Spleen (tissue), 11 donors: ENCODE data around the gene EXOSC5. TPM values are rescaled to one million over a fixed set of nuclear protein-coding genes. Genes with fewer than 3 reads are reported as not detected.

Experiments used
- DNase-seq: peaks from one replicate; pipeline ENCODE4 v3.0.0-alpha.2; 2020
- H3K27ac ChIP-seq, 8 donors: fragments of 200-600 bp; sonication (generic) in 7 of 8; 1 replicate in 4 of 8; 2 replicates in 4 of 8; pipeline versions ENCODE4 v1.5.0 to v1.8.0; 2016 to 2021; ENCODE audit warnings: inconsistent platforms in 4 of 8, mild to moderate bottlenecking in 4 of 8, moderate library complexity in 1 of 8
- H3K27me3 ChIP-seq, 7 donors: fragments of 200-600 bp; sonication (generic) in 6 of 7; replicated peaks in 1 of 7; 1 replicate in 4 of 7; 2 replicates in 3 of 7; pipeline versions ENCODE4 v1.5.0 to v1.8.0; 2016 to 2021; ENCODE audit warnings: inconsistent platforms in 3 of 7, mild to moderate bottlenecking in 1 of 7
- H3K36me3 ChIP-seq, 6 donors: fragments of 200-600 bp; sonication (generic) in 5 of 6; 1 replicate in 4 of 6; 2 replicates in 2 of 6; pipeline versions ENCODE4 v1.5.0 to v1.8.0; 2016 to 2021; ENCODE audit warnings: inconsistent platforms in 2 of 6
- H3K4me1 ChIP-seq, 6 donors: fragments of 200-600 bp; sonication (generic) in 5 of 6; 1 replicate in 3 of 6; 2 replicates in 3 of 6; pipeline versions ENCODE4 v1.5.0 to v1.8.0; 2016 to 2021; ENCODE audit warnings: inconsistent platforms in 3 of 6
- H3K4me3 ChIP-seq, 8 donors: fragments of 200-600 bp; sonication (generic) in 7 of 8; 1 replicate in 4 of 8; 2 replicates in 4 of 8; pipeline versions ENCODE4 v1.5.0 to v1.8.0; 2016 to 2021; ENCODE audit warnings: inconsistent platforms in 4 of 8, mild to moderate bottlenecking in 4 of 8, moderate library complexity in 2 of 8
- H3K9me3 ChIP-seq, 8 donors: fragments of 200-600 bp; sonication (generic) in 7 of 8; 1 replicate in 4 of 8; 2 replicates in 4 of 8; pipeline versions ENCODE4 v1.5.0 to v1.8.0; 2016 to 2021; ENCODE audit warnings: inconsistent platforms in 4 of 8
- CTCF ChIP-seq, 11 experiments: fragments of 200-600 bp in 7 of 11; fragments of 450-650 bp in 4 of 11; sonication (generic) in 4 of 11; IDR thresholded peaks in 8 of 11; conservative IDR thresholded peaks in 3 of 11; 1 replicate in 7 of 11; 2 replicates in 4 of 11; pipeline versions ENCODE4 v1.4.0 to v1.8.0; 2016 to 2021; ENCODE audit warnings: antibody characterized with exemption in 11 of 11, inconsistent platforms in 4 of 11, mild to moderate bottlenecking in 1 of 11
- POLR2A ChIP-seq, 3 donors: fragments of 450-650 bp; IDR thresholded peaks; one replicate each; pipeline ENCODE4 v1.5.1; 2017; ENCODE audit warnings: antibody characterized with exemption in 3 of 3, mild to moderate bottlenecking in 1 of 3
- POLR2AphosphoS5 ChIP-seq, 3 donors: sonication (generic); formaldehyde crosslinking; IDR thresholded peaks; one replicate each; pipeline ENCODE4 v1.5.1; 2017; ENCODE audit warnings: antibody characterized with exemption in 3 of 3
- WGBS, 5 donors: extraction: QIAGEN DNeasy Blood & Tissue Kit in 3 of 5; methylation state at CpG; one replicate each; pipeline versions ENCODE4 v1.1.5 to v1.1.7; 2013 to 2018; 5-methylcytosine and 5-hydroxymethylcytosine counted together
- intact Hi-C: fragments of 100-400 bp; cut with DNase I; formaldehyde crosslinking; loops from one replicate; pipeline ENCODE4 v1.15.0; 2023; ENCODE audit warnings: low total_unique reads
- polyA plus RNA-seq, 3 donors: library from polyadenylated mRNA; stranded (reverse); fragments of 200-250 nt; gene quantifications; one replicate each; pipeline ENCODE4 v1.2.1, GENCODE V29; 2013
- total RNA-seq, 7 donors: library from RNA; depleted of rRNA in 3 of 7; stranded (reverse); fragments of >200 nt in 3 of 7; fragmentation: NEBNext Ultra II Directional in 4 of 7; extraction: Animal tissue kit (Norgen Biotek cat#: 25700) in 4 of 7; gene quantifications; one replicate each; pipeline versions ENCODE4 v1.1.0 to v1.2.1, GENCODE V29; 2016 to 2021
- donor health status: healthy with polysubstance abuse.
- donor health status: DM: no; HTN: no; CAD: no; lungs with moderate emphysema.
- donor health status: DM: no; HTN: no; CAD: no.
- donor health status: Bipolar disorder and iron deficiency.
- donor health status: healthy.
- donor health status: DM: no; HTN: no; CAD: no.
- donor health status: DM: yes; HTN: yes; CAD: no.

EXOSC5 gene
- total and polyA plus RNA-seq, 10 donors: 10.1 to 53.8 (median 16.8) TPM

GRCh38 chr19:41359741-41360140 is 37.4 kb downstream of the EXOSC5 start:
- DNase-seq: no peak
- WGBS, 5 donors: 75 to 93% (median 88%) methylated on average over 1 of the region's 1 CpG
- peaks cover 28 to 75% (median 54%) of the 10 kb centered on the region in 6 donors for H3K4me1 ChIP-seq
- H3K4me3 ChIP-seq: no peak overlapping the region
- intact Hi-C loops: loop anchor here (5.0 kb wide), 1 partner anchor 37 kb away; no protein-coding TSS in a partner anchor
- H3K9me3 ChIP-seq: no peaks in the 10 kb centered on the region
- H3K27ac ChIP-seq: no peak overlapping the region
- peaks cover 0 to 9% (median 0%) of the 10 kb centered on the region in 6 donors for H3K36me3 ChIP-seq
- no peaks in the 10 kb centered on the region for H3K27me3 ChIP-seq
- TF ChIP-seq CTCF (IDR thresholded peaks at IDR 0.05 in 8 of 11, conservative IDR thresholded peaks at IDR 0.05 in 3 of 11) (no peak), POLR2A (IDR thresholded peaks at IDR 0.05) (no peak), POLR2AphosphoS5 (IDR thresholded peaks at IDR 0.05) (no peak)

GRCh38 chr19:41357746-41358145 is 39.4 kb downstream of the EXOSC5 start:
- DNase-seq: no peak
- peaks cover 27 to 68% (median 52%) of the 10 kb centered on the region in 6 donors for H3K4me1 ChIP-seq
- peaks cover 0 to 9% (median 0%) of the 10 kb centered on the region in 6 donors for H3K36me3 ChIP-seq
- no peak overlapping the region for H3K4me3 ChIP-seq
- TF ChIP-seq CTCF (IDR thresholded peaks at IDR 0.05 in 8 of 11, conservative IDR thresholded peaks at IDR 0.05 in 3 of 11) (no peak), POLR2AphosphoS5 (IDR thresholded peaks at IDR 0.05) (peak in 1 of 3 donors; percentile 31)
- no peaks in the 10 kb centered on the region for H3K27me3 ChIP-seq
- WGBS, 5 donors: 88 to 95% (median 92%) methylated on average over 12 to 13 of the region's 13 CpGs
- H3K27ac ChIP-seq: peak overlapping the region in 6 of 8 donors; percentile 29 to 98 (median 58)
- intact Hi-C loops: loop anchor here (5.0 kb wide), 1 partner anchor 35 kb away; no protein-coding TSS in a partner anchor
- no peaks in the 10 kb centered on the region for H3K9me3 ChIP-seq

- TF ChIP-seq POLR2AphosphoS5 (IDR thresholded peaks at IDR 0.05) (no peak), CTCF (IDR thresholded peaks at IDR 0.05 in 8 of 11, conservative IDR thresholded peaks at IDR 0.05 in 3 of 11) (no peak), POLR2A (IDR thresholded peaks at IDR 0.05) (no peak)
- H3K4me1 ChIP-seq: peaks cover 23 to 68% (median 47%) of the 10 kb centered on the region in 6 donors
- H3K27ac ChIP-seq: peak overlapping the region in 7 of 8 donors; percentile 29 to 98 (median 63)
- no peak overlapping the region for H3K4me3 ChIP-seq
- H3K36me3 ChIP-seq: peaks cover 0 to 9% (median 0%) of the 10 kb centered on the region in 6 donors
- 54 to 67% (median 59%) methylated on average over 11 of the region's 11 CpGs for WGBS, 5 donors
- DNase-seq: no peak
- intact Hi-C loops: loop anchor here (5.0 kb wide), 1 partner anchor 35 kb away; no protein-coding TSS in a partner anchor
- no peaks in the 10 kb centered on the region for H3K9me3 ChIP-seq
- no peaks in the 10 kb centered on the region for H3K27me3 ChIP-seq
These were observed 40.0 kb downstream of the EXOSC5 start for GRCh38 chr19:41356984-41357739.

- H3K27me3 ChIP-seq: no peaks in the 10 kb centered on the region
- peaks cover 24 to 75% (median 53%) of the 10 kb centered on the region in 6 donors for H3K4me1 ChIP-seq
- DNase-seq: peak; percentile 81
- H3K9me3 ChIP-seq: no peaks in the 10 kb centered on the region
- TF ChIP-seq CTCF (IDR thresholded peaks at IDR 0.05 in 8 of 11, conservative IDR thresholded peaks at IDR 0.05 in 3 of 11) (no peak), POLR2A (IDR thresholded peaks at IDR 0.05) (no peak), POLR2AphosphoS5 (IDR thresholded peaks at IDR 0.05) (no peak)
- H3K27ac ChIP-seq: peak overlapping the region in 6 of 8 donors; percentile 44 to 98 (median 95)
- WGBS, 5 donors: 40 to 62% (median 59%) methylated on average over 3 of the region's 3 CpGs
- peaks cover 0 to 3% (median 0%) of the 10 kb centered on the region in 6 donors for H3K36me3 ChIP-seq
- H3K4me3 ChIP-seq: no peak overlapping the region
- intact Hi-C loops: loop anchor here (5.0 kb wide), 1 partner anchor 34 kb away; no protein-coding TSS in a partner anchor
These were observed 41.4 kb downstream of the EXOSC5 start for GRCh38 chr19:41355802-41356201.
